H1 (cell line): Measurements from ENCODE around the gene PTGIS. TPM values are rescaled to one million over a fixed set of nuclear protein-coding genes. Genes with fewer than 3 reads are reported as not detected.

Experiments used
- CTCF ChIA-PET: fragments of 300-600 bp; sonication (Branson Sonifier 250); formaldehyde crosslinking; loops from one replicate; lab custom pipeline; 2021; ENCODE audit not compliant: partially characterized antibody; lab: Charles Lee
- POLR2A ChIA-PET: fragments of 300-600 bp; sonication (Branson Sonifier 250); formaldehyde crosslinking; loops from one replicate; lab custom pipeline; 2021; ENCODE audit warnings: inconsistent platforms; ENCODE audit not compliant: partially characterized antibody; lab: Charles Lee
- DNase-seq, 2 experiments: peaks; one replicate each; pipeline versions ENCODE4 v3.0.0 to v3.0.0-alpha.2; 2010 to 2022; ENCODE audit warnings: low spot score in 2 of 2, low read depth in 1 of 2, mixed read lengths in 1 of 2
- FAIRE-seq: peaks from 2 replicates; lab custom pipeline; 2011; peaks lifted over from hg19 to GRCh38; lab: Jason Lieb, UNC
- H2AFZ ChIP-seq: 2 replicates; pipeline ENCODE4 v1.8.1; 2012; ENCODE audit warnings: low read length, inconsistent platforms
- H2AK5ac ChIP-seq: 2 replicates; pipeline ENCODE4 v1.6.1; 2013; ENCODE audit warnings: low read depth, low read length
- H2BK120ac ChIP-seq: replicated peaks from 2 replicates; pipeline ENCODE3; 2013; ENCODE audit warnings: low read depth, low read length, inconsistent platforms
- H2BK12ac ChIP-seq: 2 replicates; pipeline ENCODE4 v1.6.1; 2013; ENCODE audit warnings: low read depth, low read length
- H2BK15ac ChIP-seq: 2 replicates; pipeline ENCODE4 v1.6.1; 2013; ENCODE audit warnings: low read length
- H2BK20ac ChIP-seq: 2 replicates; pipeline ENCODE4 v1.6.1; 2013; ENCODE audit warnings: low read length
- H2BK5ac ChIP-seq: 2 replicates; pipeline ENCODE4 v1.6.1; 2013; ENCODE audit warnings: low read depth, low read length
- H3K14ac ChIP-seq: 2 replicates; pipeline ENCODE4 v1.6.1; 2013; ENCODE audit warnings: inconsistent platforms; ENCODE audit not compliant: insufficient read length
- H3K18ac ChIP-seq: 2 replicates; pipeline ENCODE4 v1.6.1; 2013; ENCODE audit warnings: low read length; ENCODE audit errors: extremely low read depth
- H3K23ac ChIP-seq: 2 replicates; pipeline ENCODE4 v1.6.1; 2013; ENCODE audit warnings: inconsistent platforms; ENCODE audit not compliant: insufficient read length
- H3K23me2 ChIP-seq: 2 replicates; pipeline ENCODE4 v1.6.1; 2013; ENCODE audit warnings: low read depth, low read length
- H3K27ac ChIP-seq: 2 replicates; pipeline ENCODE4 v1.6.1; 2011; ENCODE audit warnings: low read depth, low read length, inconsistent platforms
- H3K27me3 ChIP-seq, 4 experiments: replicated peaks in 1 of 4; 1 replicate in 1 of 4; 2 replicates in 3 of 4; pipeline versions ENCODE4 v1.6.1 to v1.8.1; 2011 to 2013; ENCODE audit warnings: low read length in 3 of 4, mild to moderate bottlenecking in 3 of 4, inconsistent platforms in 2 of 4, mixed read lengths in 2 of 4, moderate library complexity in 1 of 4; ENCODE audit not compliant: control insufficient read depth in 3 of 4, insufficient read depth in 3 of 4; ENCODE audit errors: extremely low read depth in 1 of 4
- H3K36me3 ChIP-seq, 4 experiments: 2 replicates each; pipeline versions ENCODE4 v1.6.1 to v1.8.1; 2011 to 2013; ENCODE audit warnings: mild to moderate bottlenecking in 4 of 4, low read length in 3 of 4, moderate library complexity in 2 of 4, control low read depth in 1 of 4, inconsistent platforms in 1 of 4; ENCODE audit not compliant: insufficient read depth in 4 of 4, control insufficient read depth in 2 of 4
- H3K4ac ChIP-seq: replicated peaks from 2 replicates; pipeline ENCODE3; 2013; ENCODE audit warnings: low read length, low read depth, mixed read lengths, inconsistent platforms; ENCODE audit not compliant: insufficient read length
- H3K4me1 ChIP-seq, 4 experiments: replicated peaks in 1 of 4; 1 replicate in 1 of 4; 2 replicates in 3 of 4; pipeline versions ENCODE4 v1.6.1 to v1.8.1; 2011 to 2013; ENCODE audit warnings: low read length in 3 of 4, inconsistent platforms in 2 of 4, mixed read lengths in 1 of 4; ENCODE audit not compliant: insufficient read depth in 4 of 4, control insufficient read depth in 3 of 4
- H3K4me2 ChIP-seq, 2 experiments: 2 replicates each; pipeline versions ENCODE4 v1.6.1 to v1.8.1; 2011 to 2013; ENCODE audit warnings: low read depth in 2 of 2, low read length in 2 of 2, control low read depth in 1 of 2, inconsistent platforms in 1 of 2, mild to moderate bottlenecking in 1 of 2; ENCODE audit not compliant: insufficient read depth in 1 of 2
- H3K4me3 ChIP-seq, 4 experiments: fragments of 200-600, 300-600 bp in 1 of 4; sonication (generic), shearing (Covaris generic), sonication (Bioruptor Twin) in 1 of 4; 2 replicates each; pipeline versions ENCODE4 v1.5.1 to v1.8.1; 2011 to 2016; ENCODE audit warnings: low read length in 4 of 4, low read depth in 3 of 4, control low read depth in 2 of 4, inconsistent platforms in 2 of 4, mild to moderate bottlenecking in 2 of 4, mixed read lengths in 1 of 4, moderate library complexity in 1 of 4; ENCODE audit not compliant: insufficient read depth in 2 of 4; ENCODE audit errors: extremely low read depth in 1 of 4
- H3K56ac ChIP-seq: replicated peaks from 2 replicates; pipeline ENCODE3; 2013; ENCODE audit warnings: low read depth, mild to moderate bottlenecking, mixed read lengths, low read length, inconsistent platforms; ENCODE audit not compliant: insufficient read length
- H3K79me1 ChIP-seq: 2 replicates; pipeline ENCODE4 v1.6.1; 2013; ENCODE audit warnings: low read depth, low read length, control low read depth
- H3K79me2 ChIP-seq, 2 experiments: 2 replicates each; pipeline versions ENCODE4 v1.6.1 to v1.8.1; 2012 to 2013; ENCODE audit warnings: low read length in 2 of 2, mild to moderate bottlenecking in 2 of 2, inconsistent platforms in 1 of 2; ENCODE audit not compliant: insufficient read depth in 2 of 2, control insufficient read depth in 1 of 2
- H3K9ac ChIP-seq, 4 experiments: replicated peaks in 1 of 4; 1 replicate in 1 of 4; 2 replicates in 3 of 4; pipeline versions ENCODE4 v1.6.1 to v1.8.1; 2011 to 2013; ENCODE audit warnings: low read depth in 3 of 4, low read length in 3 of 4, control low read depth in 2 of 4, mild to moderate bottlenecking in 2 of 4, moderate library complexity in 2 of 4, inconsistent platforms in 1 of 4; ENCODE audit errors: extremely low read depth in 1 of 4
- H3K9me3 ChIP-seq, 2 experiments: 2 replicates each; pipeline versions ENCODE4 v1.6.1 to v1.8.1; 2012 to 2013; ENCODE audit warnings: mild to moderate bottlenecking in 2 of 2, moderate library complexity in 2 of 2, control low read depth in 1 of 2, inconsistent platforms in 1 of 2, low read depth in 1 of 2, low read length in 1 of 2, mixed read lengths in 1 of 2; ENCODE audit not compliant: insufficient read depth in 2 of 2
- H4K20me1 ChIP-seq, 2 experiments: replicated peaks in 1 of 2; 2 replicates each; pipeline versions ENCODE3 to v1.8.1; 2011 to 2013; ENCODE audit warnings: inconsistent platforms in 2 of 2, low read length in 2 of 2, mild to moderate bottlenecking in 1 of 2; ENCODE audit not compliant: insufficient read depth in 2 of 2, control insufficient read depth in 1 of 2
- H4K5ac ChIP-seq: 2 replicates; pipeline ENCODE4 v1.6.1; 2013; ENCODE audit warnings: low read length, low read depth, mixed read lengths, inconsistent platforms; ENCODE audit not compliant: insufficient read length
- H4K8ac ChIP-seq: 2 replicates; pipeline ENCODE4 v1.8.0; 2013; ENCODE audit warnings: mild to moderate bottlenecking, moderate library complexity, low read length, inconsistent platforms; ENCODE audit not compliant: insufficient read depth; ENCODE audit errors: extremely low read depth
- H4K91ac ChIP-seq: replicated peaks from 2 replicates; pipeline ENCODE3; 2013; ENCODE audit warnings: low read length, mixed read lengths, inconsistent platforms; ENCODE audit not compliant: insufficient read length
- NRF1 ChIP-seq: IDR thresholded peaks from 2 replicates; pipeline ENCODE4 v1.6.1; 2011; ENCODE audit warnings: mild to moderate bottlenecking, low read depth, low read length, improper control_type of control experiment
- WGBS, 2 experiments: shearing (Covaris generic) in 1 of 2; methylation state at CpG; one replicate each; pipeline versions ENCODE4 v1.1.6 to v1.1.7; 2013 to 2015; ENCODE audit warnings: low lambda C conversion rate in 2 of 2, mixed read lengths in 2 of 2, inconsistent platforms in 1 of 2, low coverage in 1 of 2, missing lambda C conversion rate in 1 of 2; ENCODE audit not compliant: insufficient replicate concordance in 2 of 2, insufficient coverage in 1 of 2, insufficient read length in 1 of 2; ENCODE audit errors: extremely low coverage in 1 of 2, missing lambda C conversion rate in 1 of 2; 5-methylcytosine and 5-hydroxymethylcytosine counted together
- polyA plus RNA-seq, 7 experiments: library from polyadenylated mRNA; depleted of rRNA in 3 of 7; stranded (reverse) in 5 of 7; unstranded in 2 of 7; fragments of >200 nt in 5 of 7; fragments of 200-250 nt in 2 of 7; gene quantifications; 1 replicate in 5 of 7; 2 replicates in 1 of 7; 4 replicates in 1 of 7; pipeline versions ENCODE4 v1.2.1 to v1.2.3, GENCODE V29; 2011 to 2013; ENCODE audit warnings: missing spikeins in 2 of 7, mixed read lengths in 2 of 7
- total RNA-seq: library from RNA; stranded (reverse); fragmentation: NEBNext Ultra II Directional; extraction: Animal tissue kit (Norgen Biotek cat#: 25700); gene quantifications from 2 replicates; pipeline ENCODE4 v1.2.1, GENCODE V29; 2021

PTGIS gene
- total and polyA plus RNA-seq, 2 of the 8 experiments (the other 6 are each of a cell fraction or from before 2014, with no cell fraction given), result 29.9 to 35.5 TPM

- H3K79me1 ChIP-seq, result no peaks in the 10 kb centered on the region; the same call in 1 of the 2 replicates
- H2BK12ac ChIP-seq, result no peak overlapping the region
- H3K9me3 ChIP-seq, result no peaks in the 10 kb centered on the region
- H2BK120ac ChIP-seq, result no peak overlapping the region
- DNase-seq, result no peak
- H3K23ac ChIP-seq, result no peak overlapping the region
- ChIA-PET POLR2A (interaction anchor here (1.0 to 1.4 kb wide), 3 partner anchors 9 to 15 kb away, joined by 3 to 6 read pairs (median 4); no protein-coding TSS in a partner anchor), CTCF (interaction anchor here (0.7 to 4.7 kb wide), 7 partner anchors 12 to 124 kb away, joined by 3 to 18 read pairs (median 3); no protein-coding TSS in a partner anchor)
- no peaks in the 10 kb centered on the region for H3K79me2 ChIP-seq
- no peak overlapping the region for H3K18ac ChIP-seq
- no peak for TF ChIP-seq NRF1
- no peak overlapping the region for H4K8ac ChIP-seq
- WGBS, 2 experiments, result 86% methylated on average over 9 of the region's 9 CpGs; no CpG with 5 or more reads in 1 of the 2 experiments
- no peaks in the 10 kb centered on the region for H3K27me3 ChIP-seq
- H3K56ac ChIP-seq, result no peak overlapping the region
- peaks cover 0 to 2% (median 0%) of the 10 kb centered on the region in 4 experiments; a peak in 1 of 7 replicates for H3K4me1 ChIP-seq
- H2BK5ac ChIP-seq, result no peak overlapping the region
- no peak overlapping the region for H3K4me2 ChIP-seq
- no peak overlapping the region for H3K14ac ChIP-seq
- no peak overlapping the region for H2AK5ac ChIP-seq
- H3K4ac ChIP-seq, result no peak overlapping the region
- H2AFZ ChIP-seq, result no peak overlapping the region
- no peaks in the 10 kb centered on the region for H4K20me1 ChIP-seq
- H3K4me3 ChIP-seq, result no peak overlapping the region
- H3K36me3 ChIP-seq, result no peaks in the 10 kb centered on the region
- H2BK15ac ChIP-seq, result no peak overlapping the region
- no peak overlapping the region for H3K27ac ChIP-seq
- H4K91ac ChIP-seq, result no peak overlapping the region
- H2BK20ac ChIP-seq, result no peak overlapping the region
- no peaks in the 10 kb centered on the region for H3K23me2 ChIP-seq
- FAIRE-seq, result no peak
- H4K5ac ChIP-seq, result no peak overlapping the region
- no peak overlapping the region for H3K9ac ChIP-seq
Measured at GRCh38 chr20:49461894-49462620, 105.9 kb downstream of the PTGIS start.
